Keratinocyte (primary cell): Measurements from ENCODE around the gene GPAM. TPM values are rescaled to one million over a fixed set of nuclear protein-coding genes. Genes with fewer than 3 reads are reported as not detected.

Experiments
- DNase-seq: peaks from one replicate; pipeline ENCODE4 v3.0.0-alpha.2; 2011; ENCODE audit warnings: low read depth, missing footprints, low spot score
- FAIRE-seq: peaks from 2 replicates; lab custom pipeline; 2011; peaks lifted over from hg19 to GRCh38; lab: Jason Lieb, UNC
- H2AFZ ChIP-seq: 2 replicates; pipeline ENCODE4 v1.6.0; 2012; ENCODE audit warnings: low read length, control low read depth, inconsistent platforms; ENCODE audit not compliant: control insufficient read depth
- H3K27ac ChIP-seq: 2 replicates; pipeline ENCODE4 v1.5.1; 2011; ENCODE audit warnings: low read length; ENCODE audit not compliant: control insufficient read depth, insufficient read depth
- H3K27me3 ChIP-seq: 3 replicates; pipeline ENCODE4 v1.6.0; 2011; ENCODE audit warnings: low read length; ENCODE audit not compliant: control insufficient read depth, insufficient read depth; ENCODE audit errors: extremely low read depth
- H3K36me3 ChIP-seq, 2 experiments: 2 replicates in 1 of 2; 3 replicates in 1 of 2; pipeline ENCODE4 v1.5.1; 2011; ENCODE audit warnings: low read length in 2 of 2, mild to moderate bottlenecking in 1 of 2; ENCODE audit not compliant: control insufficient read depth in 2 of 2, insufficient read depth in 2 of 2; ENCODE audit errors: extremely low read depth in 1 of 2
- H3K4me1 ChIP-seq: 3 replicates; pipeline ENCODE4 v1.5.1; 2011; ENCODE audit warnings: low read length; ENCODE audit not compliant: control insufficient read depth, insufficient read depth; ENCODE audit errors: extremely low read depth
- H3K4me2 ChIP-seq: 3 replicates; pipeline ENCODE4 v1.6.0; 2011; ENCODE audit warnings: low read depth, low read length; ENCODE audit not compliant: control insufficient read depth, insufficient read depth; ENCODE audit errors: extremely low read depth
- H3K4me3 ChIP-seq, 3 experiments: fragments of 200-600 bp in 1 of 3; sonication (generic) in 1 of 3; 2 replicates in 2 of 3; 3 replicates in 1 of 3; pipeline ENCODE4 v1.5.1; 2011 to 2016; ENCODE audit warnings: low read length in 3 of 3, mild to moderate bottlenecking in 3 of 3, control low read depth in 2 of 3, inconsistent platforms in 1 of 3, low read depth in 1 of 3, mixed read lengths in 1 of 3, mixed run types in 1 of 3, moderate library complexity in 1 of 3; ENCODE audit not compliant: control insufficient read depth in 2 of 3, insufficient read depth in 2 of 3; ENCODE audit errors: extremely low read depth in 1 of 3
- H3K79me2 ChIP-seq: 2 replicates; pipeline ENCODE4 v1.6.0; 2012; ENCODE audit warnings: low read length; ENCODE audit not compliant: control insufficient read depth, insufficient read depth
- H3K9ac ChIP-seq: 3 replicates; pipeline ENCODE4 v1.6.0; 2011; ENCODE audit warnings: low read length; ENCODE audit not compliant: control insufficient read depth, insufficient read depth; ENCODE audit errors: extremely low read depth
- H3K9me1 ChIP-seq: 3 replicates; pipeline ENCODE4 v1.6.0; 2011; ENCODE audit warnings: low read length; ENCODE audit not compliant: control insufficient read depth, insufficient read depth; ENCODE audit errors: extremely low read depth
- H3K9me3 ChIP-seq: 2 replicates; pipeline ENCODE4 v1.5.1; 2012; ENCODE audit warnings: low read depth, low read length; ENCODE audit not compliant: control insufficient read depth
- H4K20me1 ChIP-seq: 3 replicates; pipeline ENCODE4 v1.6.0; 2011; ENCODE audit warnings: low read length; ENCODE audit not compliant: control insufficient read depth, insufficient read depth; ENCODE audit errors: extremely low read depth
- CTCF ChIP-seq, 3 experiments: IDR thresholded peaks in 1 of 3; conservative IDR thresholded peaks in 1 of 3; optimal IDR thresholded peaks in 1 of 3; 2 replicates in 2 of 3; 3 replicates in 1 of 3; pipeline versions ENCODE3 to v1.5.1; 2011; ENCODE audit warnings: low read length in 3 of 3, mild to moderate bottlenecking in 3 of 3, moderate library complexity in 2 of 3, control low read depth in 1 of 3, inconsistent platforms in 1 of 3; ENCODE audit not compliant: insufficient read depth in 2 of 3; ENCODE audit errors: extremely low read depth in 1 of 3
- EZH2 ChIP-seq: IDR thresholded peaks from one replicate; pipeline ENCODE4 v1.6.1; 2012; ENCODE audit warnings: inconsistent platforms, mild to moderate bottlenecking, low read length, moderate library complexity
- dilution Hi-C: fragments of 300-500 bp; cut with MboI; formaldehyde crosslinking; loops from one replicate; pipeline ENCODE4 v1.7.0; 2020; ENCODE audit warnings: low sequenced_read_pairs; ENCODE audit not compliant: extremely low pct_ligation_motif_present
- polyA plus RNA-seq, 5 experiments: library from polyadenylated mRNA; depleted of rRNA in 3 of 5; stranded (reverse) in 3 of 5; stranded (forward) in 1 of 5; unstranded in 1 of 5; fragments of >200 nt; gene quantifications; 1 replicate in 1 of 5; 2 replicates in 3 of 5; 3 replicates in 1 of 5; pipeline versions ENCODE4 v1.2.1 to v1.2.3, GENCODE V29; 2011 to 2012; ENCODE audit warnings: missing spikeins in 2 of 5, low read depth in 1 of 5, low replicate concordance in 1 of 5

Gene GPAM
- polyA plus RNA-seq, 1 donor (not counting 4 experiments of a cell fraction or from before 2014, with no cell fraction given), result 7.4 TPM

GRCh38 chr10:112126172-112126571 is 57.4 kb downstream of the GPAM start:
- H3K9me1 ChIP-seq, result no peaks in the 10 kb centered on the region
- no peak for DNase-seq
- no peaks in the 10 kb centered on the region for H4K20me1 ChIP-seq
- H3K4me1 ChIP-seq, result no peaks in the 10 kb centered on the region
- no peak overlapping the region for H3K9ac ChIP-seq
- no peaks in the 10 kb centered on the region for H3K9me3 ChIP-seq
- no peaks in the 10 kb centered on the region for H3K36me3 ChIP-seq
- no peaks in the 10 kb centered on the region for H3K27me3 ChIP-seq
- H3K4me3 ChIP-seq, result no peak overlapping the region
- FAIRE-seq, result no peak
- H2AFZ ChIP-seq, result no peak overlapping the region
- no peak overlapping the region for H3K4me2 ChIP-seq
- H3K27ac ChIP-seq, result no peak overlapping the region
- H3K79me2 ChIP-seq, result no peaks in the 10 kb centered on the region
- TF ChIP-seq EZH2 (no peak), CTCF (optimal IDR thresholded peaks at IDR 0.05 in 1 of 3, IDR thresholded peaks at IDR 0.05 in 1 of 3, conservative IDR thresholded peaks at IDR 0.05 in 1 of 3; ENCODE audit: extremely low read depth in 1 of 3, insufficient read depth in 2 of 3, low read length in 3 of 3) (no peak)
- dilution Hi-C loops, result loop anchor here (25.0 kb wide), 1 partner anchor 364 kb away; no protein-coding TSS in a partner anchor

GRCh38 chr10:112124866-112125265 is 58.7 kb downstream of the GPAM start:
- FAIRE-seq, result no peak
- H3K27ac ChIP-seq, result no peak overlapping the region
- H3K4me3 ChIP-seq, result no peak overlapping the region
- H3K36me3 ChIP-seq, result no peaks in the 10 kb centered on the region
- H4K20me1 ChIP-seq, result no peaks in the 10 kb centered on the region
- no peak overlapping the region for H3K4me2 ChIP-seq
- no peaks in the 10 kb centered on the region for H3K9me1 ChIP-seq
- no peaks in the 10 kb centered on the region for H3K4me1 ChIP-seq
- DNase-seq, result no peak
- no peak overlapping the region for H2AFZ ChIP-seq
- dilution Hi-C loops, result loop anchor here (25.0 kb wide), 1 partner anchor 363 kb away; no protein-coding TSS in a partner anchor
- H3K9me3 ChIP-seq, result no peaks in the 10 kb centered on the region
- no peaks in the 10 kb centered on the region for H3K79me2 ChIP-seq
- no peak overlapping the region for H3K9ac ChIP-seq
- H3K27me3 ChIP-seq, result no peaks in the 10 kb centered on the region
- TF ChIP-seq CTCF (optimal IDR thresholded peaks at IDR 0.05 in 1 of 3, IDR thresholded peaks at IDR 0.05 in 1 of 3, conservative IDR thresholded peaks at IDR 0.05 in 1 of 3; ENCODE audit: extremely low read depth in 1 of 3, insufficient read depth in 2 of 3, low read length in 3 of 3) (no peak), EZH2 (no peak)
